Sigmoid colon (tissue), 4 donors: ENCODE data around the gene FGFR2.

ENCODE experiments used
- EP300 ChIP-seq, 4 donors: sonication (generic); formaldehyde crosslinking; IDR thresholded peaks; one replicate each; pipeline ENCODE4 v1.6.1; 2017; ENCODE audit warnings: antibody characterized with exemption in 4 of 4
- POLR2A ChIP-seq, 2 donors: fragments of 450-650 bp; IDR thresholded peaks; one replicate each; pipeline ENCODE4 v1.6.1; 2016; ENCODE audit warnings: antibody characterized with exemption in 2 of 2, mild to moderate bottlenecking in 2 of 2, moderate library complexity in 2 of 2
- POLR2AphosphoS5 ChIP-seq, 4 donors: sonication (generic); formaldehyde crosslinking; IDR thresholded peaks; one replicate each; pipeline ENCODE4 v1.6.1; 2017; ENCODE audit warnings: antibody characterized with exemption in 4 of 4
- TF ChIP-seq, protein P1 (sequence below), 4 experiments: fragments of 450-650 bp in 3 of 4; fragments of 200-600 bp in 1 of 4; IDR thresholded peaks; one replicate each; pipeline ENCODE4 v1.5.1; 2016 to 2019; ENCODE audit warnings: antibody characterized with exemption in 4 of 4, mild to moderate bottlenecking in 3 of 4, moderate library complexity in 2 of 4

DNA sequence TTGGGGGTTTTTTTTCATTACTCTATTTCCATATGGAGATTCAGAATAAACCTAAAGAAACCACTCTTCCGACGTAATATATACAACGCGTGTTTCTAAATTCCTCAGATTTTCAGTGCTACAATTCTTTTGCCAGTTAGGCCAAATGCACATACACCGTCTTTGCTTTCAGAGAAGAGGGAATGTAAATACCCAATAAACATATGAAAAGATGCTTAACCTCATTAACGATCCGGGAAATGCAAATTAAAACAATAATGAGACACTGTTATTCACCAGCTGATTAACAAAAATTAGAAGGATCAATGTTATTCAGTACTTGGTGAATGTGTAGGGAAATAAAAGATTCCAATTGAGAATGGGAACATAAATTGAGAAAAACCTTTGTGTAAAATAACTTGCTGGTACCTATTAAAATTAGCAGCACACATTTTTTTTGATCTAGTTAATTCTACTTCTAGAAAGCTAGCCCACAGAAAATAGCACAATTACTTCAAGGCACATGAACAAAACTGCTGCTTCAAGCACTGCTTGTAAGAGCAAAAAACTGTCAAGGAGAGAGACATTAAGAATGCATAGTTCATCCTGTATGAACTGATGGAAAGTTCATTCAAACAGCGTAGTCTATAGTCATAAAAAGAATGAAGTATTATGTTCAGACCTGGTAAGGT is 56.7 kb downstream of the FGFR2 start:
- TF ChIP-seq, protein P1, sequence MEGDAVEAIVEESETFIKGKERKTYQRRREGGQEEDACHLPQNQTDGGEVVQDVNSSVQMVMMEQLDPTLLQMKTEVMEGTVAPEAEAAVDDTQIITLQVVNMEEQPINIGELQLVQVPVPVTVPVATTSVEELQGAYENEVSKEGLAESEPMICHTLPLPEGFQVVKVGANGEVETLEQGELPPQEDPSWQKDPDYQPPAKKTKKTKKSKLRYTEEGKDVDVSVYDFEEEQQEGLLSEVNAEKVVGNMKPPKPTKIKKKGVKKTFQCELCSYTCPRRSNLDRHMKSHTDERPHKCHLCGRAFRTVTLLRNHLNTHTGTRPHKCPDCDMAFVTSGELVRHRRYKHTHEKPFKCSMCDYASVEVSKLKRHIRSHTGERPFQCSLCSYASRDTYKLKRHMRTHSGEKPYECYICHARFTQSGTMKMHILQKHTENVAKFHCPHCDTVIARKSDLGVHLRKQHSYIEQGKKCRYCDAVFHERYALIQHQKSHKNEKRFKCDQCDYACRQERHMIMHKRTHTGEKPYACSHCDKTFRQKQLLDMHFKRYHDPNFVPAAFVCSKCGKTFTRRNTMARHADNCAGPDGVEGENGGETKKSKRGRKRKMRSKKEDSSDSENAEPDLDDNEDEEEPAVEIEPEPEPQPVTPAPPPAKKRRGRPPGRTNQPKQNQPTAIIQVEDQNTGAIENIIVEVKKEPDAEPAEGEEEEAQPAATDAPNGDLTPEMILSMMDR (IDR thresholded peaks at IDR 0.05), result no peak
- TF ChIP-seq POLR2AphosphoS5 (IDR thresholded peaks at IDR 0.05) (no peak), POLR2A (IDR thresholded peaks at IDR 0.05) (no peak), EP300 (IDR thresholded peaks at IDR 0.05) (no peak)
